Epithelial cell of esophagus (primary cell): ENCODE data around the gene MRPL33.

Experiments
- DNase-seq: peaks from one replicate; pipeline ENCODE4 v3.0.0; 2010; ENCODE audit warnings: low read depth
- H3K4me3 ChIP-seq: 2 replicates; pipeline ENCODE4 v1.5.1; 2011; ENCODE audit warnings: mild to moderate bottlenecking, low read length, control low read depth
- TF ChIP-seq, protein P1 (sequence below): IDR thresholded peaks from 2 replicates; pipeline ENCODE4 v1.5.1; 2011; ENCODE audit warnings: low read depth, mild to moderate bottlenecking, low read length, control low read depth, inconsistent platforms; ENCODE audit not compliant: insufficient read depth; ENCODE audit errors: missing control alignments

The MRPL33 gene

GRCh38 chr2:27824401-27824800, 52.9 kb downstream of the MRPL33 start:
- DNase-seq = no peak
- TF ChIP-seq, protein P1, sequence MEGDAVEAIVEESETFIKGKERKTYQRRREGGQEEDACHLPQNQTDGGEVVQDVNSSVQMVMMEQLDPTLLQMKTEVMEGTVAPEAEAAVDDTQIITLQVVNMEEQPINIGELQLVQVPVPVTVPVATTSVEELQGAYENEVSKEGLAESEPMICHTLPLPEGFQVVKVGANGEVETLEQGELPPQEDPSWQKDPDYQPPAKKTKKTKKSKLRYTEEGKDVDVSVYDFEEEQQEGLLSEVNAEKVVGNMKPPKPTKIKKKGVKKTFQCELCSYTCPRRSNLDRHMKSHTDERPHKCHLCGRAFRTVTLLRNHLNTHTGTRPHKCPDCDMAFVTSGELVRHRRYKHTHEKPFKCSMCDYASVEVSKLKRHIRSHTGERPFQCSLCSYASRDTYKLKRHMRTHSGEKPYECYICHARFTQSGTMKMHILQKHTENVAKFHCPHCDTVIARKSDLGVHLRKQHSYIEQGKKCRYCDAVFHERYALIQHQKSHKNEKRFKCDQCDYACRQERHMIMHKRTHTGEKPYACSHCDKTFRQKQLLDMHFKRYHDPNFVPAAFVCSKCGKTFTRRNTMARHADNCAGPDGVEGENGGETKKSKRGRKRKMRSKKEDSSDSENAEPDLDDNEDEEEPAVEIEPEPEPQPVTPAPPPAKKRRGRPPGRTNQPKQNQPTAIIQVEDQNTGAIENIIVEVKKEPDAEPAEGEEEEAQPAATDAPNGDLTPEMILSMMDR = no peak
- no peak overlapping the region for H3K4me3 ChIP-seq

- H3K4me3 ChIP-seq = no peak overlapping the region
- no peak for DNase-seq
- TF ChIP-seq, protein P1 = no peak
Measured at GRCh38 chr2:27828305-27828704, 56.8 kb downstream of the MRPL33 start.
